GM18502 (cell line): Measurements from ENCODE around the gene CRTC1.

Experiments
- ATAC-seq: cut with Tn5 transposase; IDR thresholded peaks from one replicate; pipeline ENCODE4 v1.9.1; 2021; ENCODE audit warnings: mild to moderate bottlenecking; ENCODE audit not compliant: unreplicated experiment, poor library complexity

Gene CRTC1

DNA sequence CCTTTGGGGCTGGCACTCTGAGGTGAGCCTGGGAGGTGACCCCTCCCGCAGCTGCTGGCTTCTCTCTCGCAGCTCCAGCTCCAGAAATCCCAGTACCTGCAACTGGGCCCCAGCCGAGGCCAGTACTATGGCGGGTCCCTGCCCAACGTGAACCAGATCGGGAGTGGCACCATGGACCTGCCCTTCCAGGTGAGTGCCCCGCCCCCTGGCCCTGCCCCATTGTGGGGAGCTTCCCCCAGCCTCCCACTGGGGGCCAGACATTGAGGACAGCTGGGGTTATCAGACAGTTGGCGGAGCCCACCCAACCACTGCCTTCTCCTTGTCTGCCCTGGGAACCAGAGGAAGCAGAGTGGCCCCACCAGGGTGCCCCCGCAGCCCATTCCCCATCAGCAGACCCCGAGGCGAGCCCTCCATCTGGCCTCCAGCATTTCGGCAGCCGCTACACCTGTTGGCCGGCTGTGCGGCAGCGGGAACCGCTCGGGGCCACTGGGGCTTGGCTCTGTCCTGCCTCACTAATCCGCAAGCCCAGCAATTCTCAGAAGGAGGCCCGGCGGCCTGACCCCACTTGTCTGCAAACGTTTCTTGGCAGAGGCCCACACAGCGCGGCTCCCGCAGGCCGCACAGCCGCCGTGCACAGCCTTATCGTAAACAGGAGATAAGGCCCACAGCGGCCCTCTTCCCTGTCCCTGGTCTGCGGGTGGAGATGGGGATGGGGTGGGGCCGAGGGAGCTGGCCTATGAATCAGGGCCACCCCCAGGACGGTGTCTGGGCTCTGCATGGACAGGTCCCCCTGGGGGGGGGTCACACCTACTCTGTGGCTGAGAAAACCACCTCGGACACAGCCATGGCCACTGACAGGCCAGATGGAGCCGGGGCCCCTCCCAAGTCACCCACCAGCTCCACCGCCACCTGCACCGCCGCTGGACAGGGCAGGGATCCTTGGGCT lies 59.6 kb downstream of the CRTC1 start:
- ATAC-seq, result no peak

DNA sequence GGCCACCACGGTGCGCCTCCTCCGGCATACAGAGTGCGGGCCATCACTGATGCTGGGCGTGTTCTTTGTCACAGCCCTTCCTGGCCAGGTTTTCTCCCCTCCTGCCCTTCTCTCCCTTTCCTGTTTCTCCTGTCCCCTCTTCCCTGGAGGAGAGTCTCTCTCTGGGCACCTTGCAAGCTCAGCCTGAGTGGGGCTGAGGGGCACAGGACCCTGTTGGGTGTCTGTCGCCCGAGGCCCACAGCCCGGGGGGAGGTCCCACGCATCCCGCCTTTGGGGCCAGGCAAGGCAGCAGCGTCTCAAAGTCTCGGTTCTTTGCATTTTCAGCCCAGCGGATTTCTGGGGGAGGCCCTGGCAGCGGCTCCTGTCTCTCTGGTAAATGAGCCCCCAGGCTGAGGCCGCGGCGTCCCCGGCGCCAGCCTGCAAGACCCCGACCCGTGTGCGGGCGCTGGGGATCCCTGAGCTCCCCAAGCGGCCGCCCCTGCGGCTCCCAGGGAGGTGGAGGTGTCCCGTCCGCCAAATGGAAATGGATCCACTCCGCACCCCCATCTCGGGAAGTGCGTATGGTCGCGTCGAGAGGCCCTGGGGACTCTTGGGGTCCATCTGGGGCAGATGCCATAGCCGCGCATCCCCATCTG lies 60.4 kb downstream of the CRTC1 start:
- no peak for ATAC-seq

DNA sequence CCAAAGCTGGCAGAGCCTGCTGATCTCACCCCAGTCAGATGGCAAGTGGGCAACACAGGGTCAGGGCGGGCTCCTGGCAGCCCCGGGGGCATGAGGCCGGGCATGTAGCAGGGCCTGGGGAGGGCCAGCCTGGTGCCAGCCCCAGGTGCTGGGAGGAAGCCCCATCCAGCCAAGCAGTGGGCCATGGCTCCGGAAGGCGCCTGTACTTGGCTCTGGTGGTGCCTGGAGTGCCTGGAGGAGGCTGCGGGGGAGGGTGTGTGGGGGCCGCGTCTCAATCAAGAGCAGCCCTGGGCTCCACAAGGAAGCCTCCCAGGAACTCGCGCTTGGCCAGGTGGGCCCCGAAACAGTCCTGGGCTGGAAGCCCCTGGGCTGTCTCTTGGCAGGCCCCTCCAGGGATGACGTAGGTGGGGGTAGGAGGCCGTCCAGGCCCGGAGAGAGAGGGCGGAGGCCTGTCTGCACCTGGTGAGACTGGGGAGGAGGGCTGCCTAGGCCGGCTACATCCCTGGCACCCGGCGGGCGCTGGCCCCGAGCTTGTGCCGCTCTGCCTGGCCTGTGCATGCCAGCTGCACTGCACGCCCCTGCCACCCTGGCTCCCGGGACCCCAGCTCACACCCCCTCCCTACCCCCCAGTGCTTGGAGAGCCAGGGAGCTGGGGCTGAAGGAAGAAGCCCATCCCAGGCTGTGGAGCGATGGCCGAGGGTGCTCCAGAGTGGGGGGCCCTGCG lies 61.7 kb downstream of the CRTC1 start:
- ATAC-seq, result no peak

DNA sequence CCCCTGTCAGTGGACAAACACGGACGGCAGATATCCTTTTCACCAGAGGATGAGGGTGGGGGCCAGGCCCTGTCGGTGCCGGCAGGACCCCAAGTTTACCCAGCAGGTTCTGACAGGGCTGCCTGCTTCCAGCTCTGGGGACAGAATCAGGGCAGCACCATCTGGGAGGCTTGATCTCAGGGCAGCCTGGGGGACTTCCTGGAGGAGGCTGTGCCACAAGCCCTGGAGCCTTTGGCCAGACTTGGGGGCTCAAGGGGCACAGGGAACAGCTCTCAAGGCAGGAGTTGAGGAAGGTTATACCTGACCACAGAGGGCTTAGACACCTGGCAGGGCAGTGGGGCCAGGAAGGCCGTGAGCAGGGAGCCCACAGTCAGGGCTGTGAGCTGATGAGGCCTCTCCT lies 62.5 kb downstream of the CRTC1 start:
- ATAC-seq, result no peak

DNA sequence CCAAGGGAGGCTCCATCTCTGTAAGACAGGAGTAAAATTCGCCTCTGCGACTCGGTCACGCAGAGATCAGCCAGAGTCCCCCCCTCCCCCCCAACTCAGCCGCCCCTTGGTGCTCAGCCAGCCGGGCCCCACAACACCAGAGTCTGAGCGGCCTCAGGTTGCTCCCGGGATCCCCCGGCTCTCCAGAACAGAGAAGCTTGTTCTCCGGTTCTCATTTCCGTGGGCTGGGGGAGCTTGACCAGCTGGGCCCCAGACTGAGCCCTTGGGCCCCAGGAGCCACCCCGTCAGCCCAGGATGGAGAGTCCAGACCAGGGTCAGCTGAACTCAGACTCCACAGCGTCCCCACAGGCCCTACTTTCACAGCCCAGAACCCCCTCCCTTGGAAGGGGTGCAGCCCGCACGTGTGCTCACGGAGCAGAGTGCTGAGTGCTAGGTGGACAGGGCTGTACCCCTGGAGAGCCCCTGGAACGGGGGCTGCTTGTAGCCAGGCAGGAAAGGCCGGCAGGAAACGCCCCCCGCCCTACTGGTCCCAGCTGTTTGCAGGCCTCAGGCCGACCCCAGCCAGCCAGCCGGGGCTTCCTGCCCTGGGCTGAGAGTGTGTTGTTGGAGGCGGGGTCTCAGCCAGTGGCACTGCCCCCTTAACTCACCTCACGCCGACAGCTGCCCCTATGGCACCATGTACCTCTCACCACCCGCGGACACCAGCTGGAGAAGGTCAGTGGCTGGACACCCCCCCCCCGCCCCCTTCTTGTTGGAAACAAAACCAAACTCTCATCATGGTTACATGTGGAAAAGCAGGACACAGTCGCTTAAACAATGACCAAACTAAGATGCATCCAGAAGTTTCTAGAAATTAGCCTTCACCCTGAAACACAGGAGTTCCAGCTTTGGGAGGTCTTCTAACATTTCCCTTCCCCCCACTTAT lies 63.2 kb downstream of the CRTC1 start:
- no peak for ATAC-seq

DNA sequence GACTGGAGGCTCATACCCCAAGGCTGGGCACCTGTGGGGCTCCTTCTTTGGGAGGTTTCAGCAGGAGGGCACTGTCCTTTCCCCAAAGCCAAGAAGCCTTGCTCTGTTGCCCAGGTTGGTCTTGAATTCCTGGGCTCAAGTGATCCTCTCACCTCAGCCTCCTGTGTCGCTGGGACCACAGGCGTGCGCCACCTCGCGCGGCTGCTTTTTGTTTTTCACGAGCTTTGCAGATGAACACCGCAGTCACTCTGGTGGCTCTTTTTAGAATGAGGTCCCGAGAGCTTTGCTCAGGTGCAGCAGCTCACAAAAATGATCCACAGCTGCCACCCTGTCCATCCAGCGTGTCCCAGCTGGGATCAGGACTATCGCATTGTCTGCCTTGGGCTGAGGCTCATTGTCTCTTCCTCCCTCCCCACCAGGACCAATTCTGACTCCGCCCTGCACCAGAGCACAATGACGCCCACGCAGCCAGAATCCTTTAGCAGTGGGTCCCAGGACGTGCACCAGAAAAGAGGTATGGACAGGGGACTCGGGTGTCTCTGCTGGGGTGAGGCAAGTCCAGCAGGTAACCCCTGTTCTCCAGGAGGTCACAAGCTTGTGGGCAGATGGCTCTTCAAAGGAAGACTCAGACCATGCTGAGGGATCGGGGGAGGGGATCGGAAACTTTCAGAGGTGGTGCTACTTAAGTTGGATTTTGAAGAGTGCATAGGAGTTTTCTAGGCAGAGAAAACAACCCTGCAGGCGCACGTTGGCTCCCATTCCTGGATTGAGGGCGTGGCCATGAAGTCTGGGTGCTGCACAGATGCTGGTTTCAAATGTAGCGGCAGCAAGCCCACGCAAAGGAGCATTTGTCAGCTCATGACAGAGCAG lies 66.1 kb downstream of the CRTC1 start:
- ATAC-seq, result no peak

DNA sequence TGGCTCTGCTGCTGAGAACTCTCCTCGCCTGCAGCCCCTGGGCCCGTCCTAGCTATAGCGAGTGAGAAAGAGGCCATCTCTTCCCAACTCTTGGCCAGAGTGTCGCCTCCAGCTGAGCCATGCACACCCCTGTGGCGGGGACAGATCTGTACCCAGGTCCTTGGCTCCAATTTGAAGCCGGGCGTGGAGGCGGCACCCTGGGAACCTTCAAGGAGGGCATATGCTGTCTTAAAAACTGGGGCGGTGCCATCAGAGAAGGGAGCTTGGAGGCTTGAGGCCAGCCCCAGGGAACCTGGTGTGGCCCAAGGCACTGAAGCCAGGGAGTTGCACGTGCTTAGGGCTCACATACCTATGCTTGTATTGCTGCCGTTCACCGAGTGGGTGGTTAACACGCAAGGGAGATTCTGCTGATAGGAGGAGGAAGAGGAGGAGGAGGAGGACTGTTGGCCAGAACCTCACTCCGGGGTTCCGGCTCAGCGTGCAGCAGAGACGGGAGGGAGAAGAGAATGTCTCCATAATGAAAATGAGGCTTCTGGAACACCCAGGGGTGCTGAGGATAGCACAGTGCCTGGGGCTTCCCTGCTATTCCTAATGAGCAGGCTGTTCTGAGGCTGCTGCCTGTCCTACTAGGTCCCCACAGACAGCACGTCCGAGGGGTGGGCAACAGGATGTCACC lies 67.0 kb downstream of the CRTC1 start:
- no peak for ATAC-seq

DNA sequence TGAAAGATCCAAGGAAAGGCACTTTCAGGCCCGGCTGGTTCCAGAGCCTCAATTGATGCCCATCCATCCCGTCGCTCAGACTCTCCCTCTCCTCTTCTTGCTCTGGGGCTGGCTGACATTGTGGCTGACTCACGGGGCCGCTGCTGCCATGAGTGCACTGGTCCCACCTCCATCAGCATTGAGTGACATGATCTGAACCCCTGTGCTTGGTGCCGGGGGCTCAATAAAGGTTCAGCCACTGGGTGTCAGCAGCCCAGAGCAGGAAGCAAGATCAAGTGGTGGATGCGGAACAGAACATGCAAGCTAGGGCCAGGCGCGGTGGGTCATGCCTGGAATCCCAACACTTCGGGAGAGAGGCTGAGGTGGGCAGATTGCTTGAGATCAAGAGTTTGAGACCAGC lies 68.1 kb downstream of the CRTC1 start:
- ATAC-seq, result no peak

DNA sequence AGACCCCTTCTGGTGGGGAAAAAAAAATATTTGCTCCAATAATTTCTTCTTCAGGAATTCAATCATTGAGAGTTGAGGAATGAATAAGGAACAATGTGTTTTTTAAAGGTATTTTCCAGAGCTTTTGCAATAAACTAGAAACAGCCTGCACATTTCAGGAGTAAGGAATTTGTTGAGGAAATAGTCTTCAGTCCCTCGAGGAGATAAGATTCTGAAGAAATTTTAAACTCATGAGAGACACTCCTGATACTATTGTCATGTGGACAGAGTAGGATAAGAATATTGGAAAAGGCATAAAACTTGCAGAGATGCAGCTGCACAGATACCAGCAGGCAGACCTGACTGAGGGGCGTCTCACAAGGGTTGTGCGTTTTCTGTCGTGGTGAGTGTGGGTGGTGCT lies 71.0 kb downstream of the CRTC1 start:
- no peak for ATAC-seq

DNA sequence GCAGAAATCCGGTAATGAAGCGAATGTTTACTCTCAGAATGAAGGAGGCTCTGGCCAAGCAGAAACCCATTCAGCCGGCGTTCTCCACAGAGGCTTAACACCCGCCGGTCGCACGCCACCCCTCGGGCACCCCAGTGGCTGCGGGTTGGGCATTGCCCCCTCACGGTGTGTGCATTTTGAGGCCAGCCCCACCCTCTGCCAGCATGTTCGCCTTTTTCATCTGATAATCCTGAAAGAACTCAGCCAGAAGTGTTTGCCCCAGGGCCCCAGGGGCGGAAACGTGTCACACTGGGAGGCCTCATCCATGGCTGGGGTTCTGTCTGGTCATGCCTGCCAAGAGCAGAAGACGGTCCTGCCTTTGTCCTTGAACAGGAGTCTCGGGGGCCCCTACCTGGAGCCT lies 73.4 kb downstream of the CRTC1 start:
- no peak for ATAC-seq

DNA sequence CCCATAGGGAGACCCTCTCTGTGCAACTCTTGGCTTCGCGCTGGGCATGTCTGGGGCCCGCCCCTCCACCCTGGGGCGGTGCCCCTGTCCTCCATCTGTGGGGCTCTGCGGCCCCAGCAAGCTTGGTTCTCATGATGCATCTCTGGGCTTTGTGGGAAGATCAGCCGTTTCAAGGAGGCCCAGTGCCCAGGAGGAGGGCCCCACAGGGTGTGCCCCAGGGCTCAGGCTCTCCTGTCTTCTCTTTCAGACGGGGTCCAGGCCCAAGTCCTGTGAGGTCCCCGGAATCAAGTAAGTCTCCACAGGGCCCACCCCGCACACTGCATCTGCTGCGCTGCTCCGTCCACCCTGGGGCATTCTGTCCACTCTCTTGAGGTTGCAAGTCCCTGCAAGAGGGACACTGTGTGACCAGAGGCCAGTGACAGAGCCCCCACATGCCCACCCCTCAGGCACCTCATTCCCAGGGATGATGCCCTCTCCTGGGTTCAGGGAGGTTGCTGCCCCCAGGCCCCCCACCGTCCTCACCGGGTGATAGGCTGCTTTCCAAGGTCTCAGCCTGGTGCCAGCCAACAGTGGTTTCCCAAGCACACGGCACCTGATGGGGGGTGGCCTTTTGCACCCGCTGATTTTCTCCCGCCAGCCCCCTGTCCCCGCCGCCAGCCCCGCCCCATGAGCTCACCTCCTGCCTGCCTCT lies 76.0 kb downstream of the CRTC1 start:
- ATAC-seq, result no peak

DNA sequence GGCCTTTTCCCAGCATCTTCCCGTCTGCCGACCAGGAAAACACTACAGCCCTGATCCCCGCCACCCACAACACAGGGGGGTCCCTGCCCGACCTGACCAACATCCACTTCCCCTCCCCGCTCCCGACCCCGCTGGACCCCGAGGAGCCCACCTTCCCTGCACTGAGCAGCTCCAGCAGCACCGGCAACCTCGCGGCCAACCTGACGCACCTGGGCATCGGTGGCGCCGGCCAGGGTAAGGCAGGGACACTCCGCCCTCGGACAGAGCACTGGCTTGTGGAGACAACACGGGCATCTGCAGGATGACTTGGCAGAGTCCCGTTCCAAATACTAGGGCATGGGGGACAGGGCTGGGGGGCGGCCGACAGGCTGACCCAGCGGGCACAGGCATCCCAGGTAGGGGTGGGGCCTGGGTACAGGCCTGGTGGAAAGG lies 76.5 kb downstream of the CRTC1 start:
- ATAC-seq, result no peak

DNA sequence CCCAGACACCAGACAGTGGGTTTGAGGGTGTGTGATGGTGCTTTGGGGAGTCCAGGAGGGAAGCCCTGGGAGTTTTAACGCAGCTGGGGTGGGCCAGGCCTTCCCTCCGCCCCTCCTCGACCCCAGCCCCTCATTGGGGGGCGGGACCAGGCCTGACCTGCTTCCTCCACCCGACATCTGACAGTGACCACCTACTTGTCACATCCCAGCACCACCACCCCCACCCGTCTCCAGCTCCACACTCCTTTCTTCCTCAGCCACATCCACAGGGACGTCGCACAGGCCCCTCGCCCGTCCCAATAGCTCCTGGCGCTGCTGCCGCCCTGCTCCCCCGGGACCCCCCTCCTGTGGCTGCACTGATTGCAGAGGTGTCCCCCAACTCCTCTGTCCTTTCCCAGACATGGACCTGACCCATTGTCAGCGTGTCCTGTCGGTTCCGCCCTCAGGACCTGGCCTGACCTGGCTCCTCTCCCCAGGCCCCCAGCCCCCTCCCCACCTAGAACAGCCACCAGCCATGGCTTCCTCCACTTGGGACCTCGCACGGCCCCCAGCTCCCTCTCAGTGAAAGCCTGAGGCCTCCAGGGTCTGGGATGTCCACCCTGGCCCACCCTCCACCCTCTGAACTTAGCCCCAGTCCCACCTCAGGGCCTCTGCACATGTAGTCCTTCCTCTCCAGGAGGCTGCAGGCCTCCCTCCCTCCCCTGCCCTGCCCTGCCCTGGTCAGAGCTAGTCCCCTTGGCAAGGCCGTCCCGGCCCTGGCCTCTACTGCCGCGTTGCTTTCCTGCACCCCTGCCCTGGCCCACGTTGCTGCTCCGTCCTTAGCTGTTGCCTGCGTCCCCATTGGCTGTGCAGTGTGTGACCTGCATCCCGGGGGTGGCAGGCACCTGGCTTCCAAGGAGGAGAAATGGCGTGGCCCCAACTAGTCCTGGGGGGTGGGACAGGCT lies 77.2 kb downstream of the CRTC1 start:
- no peak for ATAC-seq

DNA sequence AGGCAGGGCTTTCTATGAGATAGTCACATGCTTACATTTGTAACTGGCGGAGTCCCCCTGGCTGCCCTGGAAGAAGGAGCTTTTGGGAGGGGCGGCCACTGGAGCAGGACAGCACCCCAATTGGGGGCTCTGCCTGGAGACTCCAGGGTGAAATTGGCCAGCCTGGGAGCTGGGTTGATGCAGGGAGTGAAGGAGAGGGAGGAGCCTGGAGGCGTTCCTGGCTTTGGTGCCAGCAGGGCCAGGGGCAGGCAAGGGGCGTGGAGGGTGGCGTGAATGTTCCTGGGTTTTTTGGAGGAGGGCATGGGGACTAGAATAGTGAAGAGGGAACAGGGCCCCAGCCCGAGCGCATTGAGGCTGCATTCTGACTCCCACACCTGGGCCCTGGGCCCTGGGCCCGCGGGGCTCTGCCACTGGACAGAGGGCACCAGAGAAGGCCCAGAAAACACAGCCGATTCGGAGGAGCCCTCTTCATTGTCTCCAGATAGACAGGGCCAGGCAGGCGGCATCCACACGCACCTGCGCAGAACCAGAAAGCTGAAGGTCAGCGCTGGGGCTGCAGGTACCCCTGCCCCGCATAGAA lies 78.1 kb downstream of the CRTC1 start:
- ATAC-seq, result no peak

DNA sequence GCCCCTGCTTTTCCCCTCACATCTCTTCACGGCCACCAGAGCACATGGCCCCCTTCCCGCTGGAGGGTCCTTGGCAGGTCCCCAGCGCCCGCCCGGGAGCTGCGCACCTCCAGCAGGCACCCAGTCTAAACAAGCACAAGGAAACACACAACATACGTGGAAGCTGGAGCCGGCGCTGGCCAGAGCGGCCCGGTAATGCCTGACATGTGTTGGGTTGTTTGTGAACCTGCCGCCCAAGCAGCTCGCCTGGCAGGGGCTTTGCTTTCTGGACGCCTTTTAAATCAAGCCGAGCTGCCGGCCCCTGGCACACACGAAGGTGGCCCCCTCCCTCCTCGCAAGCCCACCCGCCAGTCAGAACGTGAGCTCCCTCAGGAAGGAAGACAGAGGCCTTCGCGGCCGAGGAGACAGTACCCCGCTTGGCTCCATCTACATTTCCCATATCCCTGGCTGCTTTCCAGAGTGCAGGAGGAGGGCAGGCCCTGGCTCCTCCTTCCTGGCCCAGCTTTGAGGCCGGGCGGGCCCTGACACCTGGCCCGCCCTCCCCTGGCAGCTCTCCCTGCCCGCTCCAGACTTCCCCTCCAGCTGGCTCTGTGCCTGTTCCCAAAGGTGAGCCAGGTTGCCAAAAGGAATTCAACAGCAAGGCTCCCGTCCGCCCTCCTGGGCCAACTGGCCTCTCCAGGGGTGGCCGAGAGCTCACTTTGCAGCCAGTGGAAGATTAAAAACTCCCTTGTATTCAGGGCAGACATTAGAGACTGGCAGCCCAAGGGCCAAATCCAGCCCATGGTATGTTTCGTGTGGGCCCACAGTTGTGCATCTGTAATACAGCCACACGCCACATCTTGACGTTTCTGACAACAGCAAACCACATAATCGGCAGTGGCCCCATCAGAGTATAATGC lies 78.9 kb downstream of the CRTC1 start:
- no peak for ATAC-seq
